Measurements from ENCODE around the gene OBSCN. TPM values are rescaled to one million over a fixed set of nuclear protein-coding genes. Genes with fewer than 3 reads are reported as not detected.
A peak's percentile ranks its signal among the peaks of the same experiment; 100 is the strongest.

The OBSCN gene
- total and polyA plus RNA-seq, 2 donors (not counting 1 experiment from before 2014, with no cell fraction given) = 10.0 to 63.9 TPM

GRCh38 chr1:228407106-228408040 lies 199.5 kb downstream of the OBSCN start:
- peak overlapping the region; percentile 87 for H3K9ac ChIP-seq (ENCODE audit: low read length)
- H3K4me3 ChIP-seq (ENCODE audit: control extremely low read depth in 1 of 5, extremely low read depth in 1 of 5, insufficient read depth in 1 of 5, low read depth in 2 of 5, low read length in 4 of 5) = peak overlapping the region; percentile 44 to 89 (median 78)
- peaks cover 44% of the 10 kb centered on the region for H3K4me1 Mint-ChIP-seq
- POLR2A ChIA-PET = interaction anchor here (0.6 to 3.5 kb wide), 10 partner anchors 8 to 1062 kb away, joined by 3 to 15 read pairs (median 9); partner anchors contain the start of genes IBA57 and RNF187
- peaks cover 53% of the 10 kb centered on the region for H4K20me1 ChIP-seq (ENCODE audit: control insufficient read depth, insufficient read depth, low read length, poor library complexity, severe bottlenecking)
- intact Hi-C loops (cut with micrococcal nuclease) = loop anchor here (1.0 to 5.0 kb wide), 7 partner anchors 79 to 1220 kb away; partner anchors contain the start of genes IBA57, MRPL55, RNF187 and TAF5L
- ATAC-seq (ENCODE audit: low read depth) (no peak), DNase-seq (no peak)
- 41% methylated on average over 15 of the region's 29 CpGs for WGBS (ENCODE audit: insufficient coverage)
- peak overlapping the region; percentile 97 for H2AFZ ChIP-seq (ENCODE audit: insufficient read depth, low read depth, low read length, poor library complexity, severe bottlenecking)
- peak overlapping the region; percentile 39 to 50 for H3K27ac ChIP-seq (ENCODE audit: low read length in 2 of 2)
- peak overlapping the region; percentile 98 for H3K4me2 ChIP-seq (replicated peaks; ENCODE audit: low read depth, low read length, poor library complexity, severe bottlenecking)
- H3K4me1 ChIP-seq (ENCODE audit: control insufficient read depth in 2 of 2, insufficient read depth in 2 of 2, low read length in 2 of 2) = peaks cover 27 to 39% of the 10 kb centered on the region in 2 donors
- H3K9me3 ChIP-seq (ENCODE audit: control extremely low read depth in 1 of 3, control insufficient read depth in 2 of 3, insufficient read depth in 1 of 3, low read length in 2 of 3) = no peaks in the 10 kb centered on the region
- peak overlapping the region; percentile 94 for H3K27ac Mint-ChIP-seq
- no peaks in the 10 kb centered on the region for H3K9me3 Mint-ChIP-seq (ENCODE audit: insufficient read depth)
- TF ChIP-seq EZH2 (IDR thresholded peaks at IDR 0.05; ENCODE audit: borderline replicate concordance, insufficient read depth, low read depth, low read length, poor library complexity, severe bottlenecking) (no peak), CTCF (IDR thresholded peaks at IDR 0.05) (no peak)
- H3K79me2 ChIP-seq (ENCODE audit: control insufficient read depth, insufficient read depth, low read length) = peaks cover 47% of the 10 kb centered on the region
- peaks cover 0 to 4% of the 10 kb centered on the region in 2 experiments for H3K36me3 ChIP-seq (replicated peaks in 1 of 2; ENCODE audit: control extremely low read depth in 1 of 2, control insufficient read depth in 1 of 2, extremely low read depth in 1 of 2, insufficient read depth in 2 of 2, low read length in 1 of 2)
- H3K27me3 ChIP-seq (replicated peaks in 1 of 4; ENCODE audit: control extremely low read depth in 1 of 4, control insufficient read depth in 3 of 4, insufficient read depth in 4 of 4, low read length in 3 of 4) = no peaks in the 10 kb centered on the region
- CTCF ChIA-PET = interaction anchor here (1.0 kb wide), 1 partner anchor 241 kb away, joined by 3 read pairs; no protein-coding TSS in a partner anchor
- H3K27me3 Mint-ChIP-seq = no peaks in the 10 kb centered on the region
- peak overlapping the region; percentile 92 for H3K4me3 Mint-ChIP-seq
